GM18870 (cell line): ENCODE data around the gene UBE2A.

Experiments
- ATAC-seq: cut with Tn5 transposase; IDR thresholded peaks from one replicate; pipeline ENCODE4 v1.9.1; 2021; ENCODE audit warnings: moderate library complexity; ENCODE audit not compliant: unreplicated experiment

The UBE2A gene

GRCh38 chrX:119606280-119607017 lies 32.1 kb downstream of the UBE2A start, which contains the start of gene NKRF:
Gene NKRF, minus strand, starts transcription at chrX:119606424.
- peak; percentile 71 for ATAC-seq

- no peak for ATAC-seq
Measured at GRCh38 chrX:119607018-119607389, 32.6 kb downstream of the UBE2A start.

- no peak for ATAC-seq
Measured at GRCh38 chrX:119614776-119615175, 40.4 kb downstream of the UBE2A start.

- peak; percentile 70 for ATAC-seq
Measured at GRCh38 chrX:119617517-119618164, 43.3 kb downstream of the UBE2A start.

- peak; percentile 38 for ATAC-seq
Measured at GRCh38 chrX:119618439-119618838, 44.1 kb downstream of the UBE2A start.

- no peak for ATAC-seq
Measured at GRCh38 chrX:119622356-119623232, 48.2 kb downstream of the UBE2A start.

- no peak for ATAC-seq
Measured at GRCh38 chrX:119624417-119624816, 50.1 kb downstream of the UBE2A start.

GRCh38 chrX:119624951-119625668 lies 50.7 kb downstream of the UBE2A start:
- no peak for ATAC-seq

GRCh38 chrX:119625843-119626242 lies 51.5 kb downstream of the UBE2A start:
- ATAC-seq = no peak
